ENCODE results near the gene CYLD.

CYLD gene

GRCh38 chr16:50847166-50847565, 105.3 kb downstream of the CYLD start:
- no peak for DNase-seq (ENCODE audit: low read depth)

- no peak for DNase-seq (ENCODE audit: low read depth)
Observed at GRCh38 chr16:50848755-50849514, 107.0 kb downstream of the CYLD start.

Data from amniotic epithelial cell (primary cell).